Activated T-cell treated with anti-CD3 and anti-CD28 coated beads, Interleukin-2, amount 50 U/mL, for 72 hours (primary cell): ENCODE data around the gene SESTD1. TPM values are rescaled to one million over a fixed set of nuclear protein-coding genes. Genes with fewer than 3 reads are reported as not detected.
A peak's percentile ranks its signal among the peaks of the same experiment; 100 is the strongest.

Experiments used
- ATAC-seq, 2 donors: fragments of 150-1000 bp; cut with Tn5 transposase; replicated peaks in 1 of 2; 2 replicates each; pipeline ENCODE4 v1.10.0; 2021; ENCODE audit warnings: moderate library complexity in 2 of 2, mild to moderate bottlenecking in 1 of 2
- DNase-seq, 2 donors: peaks; one replicate each; pipeline ENCODE4 v3.0.0; 2021 to 2022; ENCODE audit warnings: mixed read lengths in 1 of 2
- H3K27ac Mint-ChIP-seq: one replicate; pipeline ENCODE4 v1.8.0; 2022; ENCODE audit warnings: mild to moderate bottlenecking, moderate library complexity, mixed read lengths
- H3K27me3 Mint-ChIP-seq: one replicate; pipeline ENCODE4 v1.8.0; 2022; ENCODE audit warnings: low read depth, mixed read lengths
- H3K36me3 Mint-ChIP-seq, 2 donors: one replicate each; pipeline ENCODE4 v1.8.0; 2022; ENCODE audit warnings: mixed read lengths in 2 of 2, mild to moderate bottlenecking in 1 of 2; ENCODE audit not compliant: insufficient read depth in 2 of 2
- H3K4me1 Mint-ChIP-seq: one replicate; pipeline ENCODE4 v1.8.0; 2022; ENCODE audit warnings: low read depth, mixed read lengths
- H3K4me3 Mint-ChIP-seq, 2 donors: one replicate each; pipeline ENCODE4 v1.8.0; 2022; ENCODE audit warnings: mild to moderate bottlenecking in 2 of 2, mixed read lengths in 2 of 2, moderate library complexity in 2 of 2
- H3K9me3 Mint-ChIP-seq, 2 donors: one replicate each; pipeline ENCODE4 v1.8.0; 2022; ENCODE audit warnings: mixed read lengths in 2 of 2
- total RNA-seq, 2 donors: library from RNA; stranded (reverse); gene quantifications; one replicate each; pipeline ENCODE4 v1.2.3, GENCODE V29; 2022

SESTD1 gene
- total RNA-seq, 2 donors from 2014 or later: 10.7 to 11.9 TPM

GRCh38 chr2:179240481-179241451 lies 23.9 kb downstream of the SESTD1 start:
- no peaks in the 10 kb centered on the region for H3K9me3 Mint-ChIP-seq
- no peaks in the 10 kb centered on the region for H3K36me3 Mint-ChIP-seq
- ATAC-seq (no peak), DNase-seq (no peak)
- H3K27ac Mint-ChIP-seq: peak overlapping the region; percentile 41
- H3K27me3 Mint-ChIP-seq: no peaks in the 10 kb centered on the region
- H3K4me3 Mint-ChIP-seq: no peak overlapping the region
- H3K4me1 Mint-ChIP-seq: peaks cover 25% of the 10 kb centered on the region

DNA sequence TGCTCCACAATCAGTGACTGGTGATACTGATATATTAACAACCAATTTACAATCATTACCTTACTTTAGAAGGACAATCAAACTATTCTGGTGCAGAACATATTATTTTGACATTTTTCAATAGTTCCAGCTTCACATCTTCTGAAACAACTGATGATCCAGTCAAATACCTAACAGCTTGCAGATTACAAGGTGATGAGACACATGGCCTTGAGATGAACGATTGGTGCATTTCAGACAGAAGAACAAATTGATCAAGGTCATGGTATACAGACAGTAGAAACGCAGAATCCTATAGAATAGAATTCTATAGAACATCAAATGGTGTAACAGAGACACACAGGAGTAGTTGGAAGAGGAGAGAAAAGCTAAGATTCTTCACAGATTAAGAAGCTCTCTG lies 24.8 kb downstream of the SESTD1 start:
- Mint-ChIP-seq H3K27ac (peak overlapping the region; percentile 82), H3K27me3 (no peaks in the 10 kb centered on the region), H3K4me3 (peak overlapping the region in 1 of 2 donors; percentile 63)

GRCh38 chr2:179239195-179239594 lies 25.4 kb downstream of the SESTD1 start:
- H3K9me3 Mint-ChIP-seq: no peaks in the 10 kb centered on the region
- peak overlapping the region; percentile 82 for H3K27ac Mint-ChIP-seq
- DNase-seq (no peak), ATAC-seq (peak; percentile 76 to 83)
- H3K4me1 Mint-ChIP-seq: peaks cover 25% of the 10 kb centered on the region
- no peaks in the 10 kb centered on the region for H3K36me3 Mint-ChIP-seq
- peak overlapping the region in 1 of 2 donors; percentile 63 for H3K4me3 Mint-ChIP-seq
- no peaks in the 10 kb centered on the region for H3K27me3 Mint-ChIP-seq

More for the DNA sequence above, 24.8 kb downstream of the SESTD1 start:
- ATAC-seq (no peak), DNase-seq (no peak)
- no peaks in the 10 kb centered on the region for H3K9me3 Mint-ChIP-seq
- H3K36me3 Mint-ChIP-seq: no peaks in the 10 kb centered on the region
- H3K4me1 Mint-ChIP-seq: peaks cover 25% of the 10 kb centered on the region

GRCh38 chr2:179238027-179238426 lies 26.6 kb downstream of the SESTD1 start:
- Mint-ChIP-seq H3K4me1 (peaks cover 25% of the 10 kb centered on the region), H3K27me3 (no peaks in the 10 kb centered on the region), H3K4me3 (no peak overlapping the region), H3K36me3 (no peaks in the 10 kb centered on the region), H3K27ac (no peak overlapping the region), H3K9me3 (no peaks in the 10 kb centered on the region)
- DNase-seq: no peak
- ATAC-seq: no peak

- Mint-ChIP-seq H3K27me3 (no peaks in the 10 kb centered on the region), H3K4me1 (peaks cover 25% of the 10 kb centered on the region), H3K27ac (no peak overlapping the region), H3K9me3 (no peaks in the 10 kb centered on the region), H3K36me3 (no peaks in the 10 kb centered on the region), H3K4me3 (no peak overlapping the region)
- DNase-seq (no peak), ATAC-seq (no peak)
Measured at GRCh38 chr2:179237209-179237946, 27.3 kb downstream of the SESTD1 start.

DNA sequence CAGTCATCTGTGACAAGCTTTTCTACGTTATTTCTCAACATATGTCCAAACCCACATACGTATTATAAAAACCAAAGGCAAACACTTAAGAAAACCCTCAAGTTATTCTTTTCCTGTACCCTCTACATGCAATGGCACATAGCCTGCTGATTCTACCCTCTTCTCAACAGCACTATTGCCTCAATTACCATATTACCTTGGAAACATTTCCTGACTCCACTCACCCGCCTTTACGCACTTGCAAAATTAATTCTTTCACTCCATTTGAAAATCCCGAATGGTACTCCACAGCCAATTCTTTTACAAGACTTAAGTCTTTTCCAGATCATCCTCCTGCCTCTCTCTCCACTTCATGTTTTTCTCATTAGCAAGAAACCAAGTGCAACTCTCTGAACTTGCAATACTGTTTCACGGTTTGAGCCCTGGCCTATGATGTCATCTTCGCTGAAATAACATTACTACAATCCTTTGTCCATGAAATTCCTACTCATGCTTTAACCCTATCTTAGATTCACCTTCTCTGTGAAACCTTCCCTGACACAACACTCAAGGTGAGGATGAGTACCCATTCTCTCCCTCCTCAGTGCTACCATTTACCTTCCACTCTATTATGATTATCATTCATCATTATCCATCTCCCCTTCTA lies 29.0 kb downstream of the SESTD1 start:
- Mint-ChIP-seq H3K27me3 (no peaks in the 10 kb centered on the region), H3K36me3 (no peaks in the 10 kb centered on the region), H3K9me3 (no peaks in the 10 kb centered on the region), H3K27ac (peak overlapping the region; percentile 21), H3K4me1 (peaks cover 21% of the 10 kb centered on the region), H3K4me3 (no peak overlapping the region)
- ATAC-seq: no peak
- no peak for DNase-seq

GRCh38 chr2:179234658-179235240 lies 29.9 kb downstream of the SESTD1 start:
- no peaks in the 10 kb centered on the region for H3K9me3 Mint-ChIP-seq
- ATAC-seq (no peak), DNase-seq (no peak)
- no peak overlapping the region for H3K27ac Mint-ChIP-seq
- no peaks in the 10 kb centered on the region for H3K36me3 Mint-ChIP-seq
- H3K4me1 Mint-ChIP-seq: peaks cover 13% of the 10 kb centered on the region
- H3K27me3 Mint-ChIP-seq: no peaks in the 10 kb centered on the region
- no peak overlapping the region for H3K4me3 Mint-ChIP-seq

GRCh38 chr2:179233626-179234430 lies 30.8 kb downstream of the SESTD1 start:
- Mint-ChIP-seq H3K4me3 (no peak overlapping the region), H3K27me3 (no peaks in the 10 kb centered on the region), H3K27ac (no peak overlapping the region), H3K4me1 (peaks cover 4% of the 10 kb centered on the region), H3K9me3 (no peaks in the 10 kb centered on the region), H3K36me3 (no peaks in the 10 kb centered on the region)
- ATAC-seq: no peak
- DNase-seq: no peak

DNA sequence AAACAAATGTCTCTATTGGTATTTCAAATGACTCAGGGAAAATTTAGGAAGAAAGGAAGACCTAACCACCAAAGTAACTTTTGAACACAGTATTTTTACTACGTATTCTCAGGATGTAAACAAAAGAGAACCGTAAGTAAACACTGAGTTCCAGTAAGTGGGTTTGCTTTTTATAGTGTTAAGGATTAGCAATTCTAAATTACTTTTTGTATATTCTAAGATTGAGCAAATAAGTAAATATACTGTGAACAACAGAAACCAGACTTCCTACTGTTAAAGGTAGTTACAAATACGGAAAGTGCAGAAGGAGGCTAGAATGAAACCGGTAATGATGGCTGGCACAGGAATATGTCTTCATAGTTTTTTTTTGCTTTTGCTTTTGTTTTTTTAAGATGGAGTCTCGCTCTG lies 31.5 kb downstream of the SESTD1 start:
- Mint-ChIP-seq H3K36me3 (no peaks in the 10 kb centered on the region), H3K4me3 (no peak overlapping the region), H3K27ac (no peak overlapping the region), H3K9me3 (no peaks in the 10 kb centered on the region), H3K4me1 (no peaks in the 10 kb centered on the region), H3K27me3 (no peaks in the 10 kb centered on the region)
- no peak for DNase-seq
- no peak for ATAC-seq

DNA sequence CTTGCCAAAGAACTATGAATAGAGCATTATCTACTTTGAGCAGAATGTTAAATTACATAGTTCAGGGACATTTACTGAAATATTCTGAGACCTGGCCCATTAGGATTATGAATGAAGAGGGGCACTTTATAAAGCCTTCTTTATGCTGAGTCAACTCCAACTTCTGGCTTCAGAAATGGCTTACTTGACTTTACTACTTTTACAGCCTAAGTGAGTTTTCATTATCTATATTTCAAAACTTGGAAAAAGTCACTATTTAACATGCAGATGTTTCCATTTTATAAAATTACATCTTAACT lies 37.7 kb downstream of the SESTD1 start:
- ATAC-seq: no peak
- Mint-ChIP-seq H3K27me3 (no peaks in the 10 kb centered on the region), H3K4me1 (no peaks in the 10 kb centered on the region), H3K9me3 (no peaks in the 10 kb centered on the region), H3K36me3 (no peaks in the 10 kb centered on the region), H3K4me3 (no peak overlapping the region), H3K27ac (no peak overlapping the region)
- DNase-seq: no peak

- Mint-ChIP-seq H3K4me3 (no peak overlapping the region), H3K9me3 (no peaks in the 10 kb centered on the region), H3K27me3 (no peaks in the 10 kb centered on the region), H3K36me3 (no peaks in the 10 kb centered on the region), H3K4me1 (no peaks in the 10 kb centered on the region), H3K27ac (no peak overlapping the region)
- DNase-seq (no peak), ATAC-seq (no peak)
Measured at GRCh38 chr2:179226203-179226960, 38.2 kb downstream of the SESTD1 start.

- ATAC-seq (no peak), DNase-seq (no peak)
- H3K27me3 Mint-ChIP-seq: no peaks in the 10 kb centered on the region
- H3K4me1 Mint-ChIP-seq: no peaks in the 10 kb centered on the region
- H3K27ac Mint-ChIP-seq: no peak overlapping the region
- no peaks in the 10 kb centered on the region for H3K9me3 Mint-ChIP-seq
- no peak overlapping the region for H3K4me3 Mint-ChIP-seq
- no peaks in the 10 kb centered on the region for H3K36me3 Mint-ChIP-seq
Measured at GRCh38 chr2:179224361-179224760, 40.3 kb downstream of the SESTD1 start.
